ENCODE data around the gene TMA7B. TPM values are rescaled to one million over a fixed set of nuclear protein-coding genes. Genes with fewer than 3 reads are reported as not detected.

TMA7B gene
- total and polyA plus RNA-seq, 2 donors (not counting 3 experiments of a cell fraction or from before 2014, with no cell fraction given) = not detected

DNA sequence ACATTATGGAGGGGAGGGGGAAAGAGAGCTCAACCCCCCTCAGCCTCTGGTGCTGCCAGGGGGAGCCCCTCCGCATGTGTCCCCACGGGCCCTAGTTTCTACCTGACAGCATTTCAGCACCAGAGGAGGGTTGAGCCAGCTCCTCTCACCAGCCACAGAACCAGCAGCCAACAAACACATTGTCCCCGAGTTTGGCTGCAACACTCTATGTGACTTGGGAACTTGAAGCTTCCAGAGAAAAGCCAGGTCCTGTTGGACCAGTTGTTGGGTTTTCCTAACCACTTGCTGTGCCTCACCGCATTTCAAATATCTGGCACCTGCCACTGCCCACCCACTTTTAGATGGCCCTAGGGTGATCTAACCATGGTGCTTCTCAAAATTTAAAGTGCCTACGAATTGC, 13.5 kb downstream of the TMA7B start:
- DNase-seq (ENCODE audit: low read depth, low spot score) (no peak), FAIRE-seq (no peak)
- ChIA-PET CTCF (interaction anchor here (0.8 to 1.7 kb wide), 3 partner anchors 9 to 52 kb away, joined by 4 to 7 read pairs (median 4); no protein-coding TSS in a partner anchor), POLR2A (no interaction called here)
- H3K4me1 ChIP-seq (ENCODE audit: control insufficient read depth, extremely low read depth, insufficient read depth, low read length) = no peaks in the 10 kb centered on the region
- no peaks in the 10 kb centered on the region for H3K9me3 ChIP-seq (replicated peaks; ENCODE audit: control insufficient read depth, insufficient read depth, low read length)
- no peak overlapping the region for H3K4me3 ChIP-seq (replicated peaks in 1 of 3; ENCODE audit: insufficient read depth in 1 of 3, low read depth in 1 of 3, low read length in 3 of 3)
- no peaks in the 10 kb centered on the region for H3K9me1 ChIP-seq (replicated peaks; ENCODE audit: control insufficient read depth, extremely low read depth, insufficient read depth, low read length)
- no TSS peak for BruUV-seq (replicated peaks)
- H3K27me3 ChIP-seq (ENCODE audit: control insufficient read depth in 2 of 2, insufficient read depth in 2 of 2, low read length in 2 of 2) = peaks cover 7 to 21% of the 10 kb centered on the region in 2 experiments
- H3K9ac ChIP-seq (replicated peaks; ENCODE audit: extremely low read depth, insufficient read depth, low read length) = no peak overlapping the region
- no peaks in the 10 kb centered on the region for H4K20me1 ChIP-seq (replicated peaks; ENCODE audit: control insufficient read depth, extremely low read depth, insufficient read depth, low read length)
- no peaks in the 10 kb centered on the region for H3K36me3 ChIP-seq (ENCODE audit: control insufficient read depth in 2 of 2, extremely low read depth in 1 of 2, insufficient read depth in 2 of 2, low read length in 2 of 2)
- TF ChIP-seq, protein P1, sequence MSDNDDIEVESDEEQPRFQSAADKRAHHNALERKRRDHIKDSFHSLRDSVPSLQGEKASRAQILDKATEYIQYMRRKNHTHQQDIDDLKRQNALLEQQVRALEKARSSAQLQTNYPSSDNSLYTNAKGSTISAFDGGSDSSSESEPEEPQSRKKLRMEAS (IDR thresholded peaks at IDR 0.05; ENCODE audit: insufficient read depth, insufficient read length) = no peak
- TF ChIP-seq EZH2 (IDR thresholded peaks at IDR 0.05; ENCODE audit: borderline replicate concordance, low read depth, low read length, severe bottlenecking) (no peak), POLR2AphosphoS5 (IDR thresholded peaks at IDR 0.05; ENCODE audit: insufficient read depth, low read depth, low read length) (no peak), GATA2 (IDR thresholded peaks at IDR 0.05; ENCODE audit: insufficient read depth, insufficient read length, low read depth, low read length) (no peak), POLR2A (IDR thresholded peaks at IDR 0.05; ENCODE audit: low read depth, low read length) (no peak), JUN (IDR thresholded peaks at IDR 0.05; ENCODE audit: borderline replicate concordance, insufficient read depth, insufficient read length, low read depth) (no peak), FOS (IDR thresholded peaks at IDR 0.05; ENCODE audit: borderline replicate concordance, insufficient read depth, low read length) (no peak), MYC (IDR thresholded peaks at IDR 0.05; ENCODE audit: low read depth, low read length) (no peak)
- TF ChIP-seq, protein P2, sequence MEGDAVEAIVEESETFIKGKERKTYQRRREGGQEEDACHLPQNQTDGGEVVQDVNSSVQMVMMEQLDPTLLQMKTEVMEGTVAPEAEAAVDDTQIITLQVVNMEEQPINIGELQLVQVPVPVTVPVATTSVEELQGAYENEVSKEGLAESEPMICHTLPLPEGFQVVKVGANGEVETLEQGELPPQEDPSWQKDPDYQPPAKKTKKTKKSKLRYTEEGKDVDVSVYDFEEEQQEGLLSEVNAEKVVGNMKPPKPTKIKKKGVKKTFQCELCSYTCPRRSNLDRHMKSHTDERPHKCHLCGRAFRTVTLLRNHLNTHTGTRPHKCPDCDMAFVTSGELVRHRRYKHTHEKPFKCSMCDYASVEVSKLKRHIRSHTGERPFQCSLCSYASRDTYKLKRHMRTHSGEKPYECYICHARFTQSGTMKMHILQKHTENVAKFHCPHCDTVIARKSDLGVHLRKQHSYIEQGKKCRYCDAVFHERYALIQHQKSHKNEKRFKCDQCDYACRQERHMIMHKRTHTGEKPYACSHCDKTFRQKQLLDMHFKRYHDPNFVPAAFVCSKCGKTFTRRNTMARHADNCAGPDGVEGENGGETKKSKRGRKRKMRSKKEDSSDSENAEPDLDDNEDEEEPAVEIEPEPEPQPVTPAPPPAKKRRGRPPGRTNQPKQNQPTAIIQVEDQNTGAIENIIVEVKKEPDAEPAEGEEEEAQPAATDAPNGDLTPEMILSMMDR (IDR thresholded peaks at IDR 0.05; ENCODE audit: extremely low read depth in 1 of 2, insufficient read depth in 1 of 2, low read depth in 1 of 2, low read length in 2 of 2) = no peak
- no peaks in the 10 kb centered on the region for H3K79me2 ChIP-seq (ENCODE audit: control insufficient read depth, insufficient read depth, low read length)
- intact Hi-C loops (cut with micrococcal nuclease) (no loop called here), dilution Hi-C loops (cut with MboI; ENCODE audit: extremely low pct_ligation_motif_present, low sequenced_read_pairs) (no loop called here)
- H3K4me2 ChIP-seq (ENCODE audit: insufficient read depth, low read length) = no peak overlapping the region
- no peak overlapping the region for H3K27ac ChIP-seq (ENCODE audit: insufficient read depth, low read depth, low read length)
- H2AFZ ChIP-seq (ENCODE audit: low read depth, low read length) = no peak overlapping the region

All from endothelial cell of umbilical vein (primary cell).